ENCODE data around the gene ST6GALNAC3.

DNA sequence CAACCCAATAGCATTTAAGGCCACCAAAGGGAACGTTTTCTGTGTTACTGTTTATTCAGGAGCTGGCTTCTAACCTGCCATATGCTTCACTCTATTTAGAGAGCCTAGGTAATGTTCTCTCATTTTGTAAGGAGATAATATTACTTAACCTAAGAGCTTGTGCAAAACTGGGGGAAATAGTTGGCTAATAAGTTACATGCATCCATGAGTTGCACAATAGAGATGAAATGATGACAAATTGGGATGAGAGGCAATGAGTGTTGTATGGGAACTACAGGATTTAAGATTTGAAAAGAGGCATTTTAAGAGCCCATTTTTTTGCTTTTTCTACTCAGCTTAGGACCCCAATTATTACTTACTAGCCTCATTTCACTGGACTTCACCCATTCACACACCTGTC, 151.0 kb downstream of the ST6GALNAC3 start:
- TF ChIP-seq POLR2AphosphoS5 (IDR thresholded peaks at IDR 0.05; ENCODE audit: low read depth, low read length) (no peak), POLR2A (IDR thresholded peaks at IDR 0.05; ENCODE audit: low read depth, low read length) (no peak)
